Measurements from ENCODE around the gene KRTAP2-4.
A peak's percentile ranks its signal among the peaks of the same experiment; 100 is the strongest.

Gene KRTAP2-4

GRCh38 chr17:41029633-41030245, 35.9 kb downstream of the KRTAP2-4 start, which contains the start of gene KRTAP1-4:
Gene KRTAP1-4 (minus strand): TSS chr17:41030195. CDS start chr17:41030078, 117 bp downstream.
- DNase-seq: no peak

GRCh38 chr17:41026715-41027471, 38.8 kb downstream of the KRTAP2-4 start, which contains the start of gene KRTAP1-5:
Gene KRTAP1-5 (minus strand): TSS chr17:41027208. CDS start chr17:41027155, 53 bp downstream.
- peak; percentile 75 for DNase-seq

- DNase-seq: peak; percentile 65
Measured at GRCh38 chr17:41024697-41025096, 41.0 kb downstream of the KRTAP2-4 start.

- DNase-seq: no peak
Measured at GRCh38 chr17:41020336-41020735, 45.3 kb downstream of the KRTAP2-4 start.

- no peak for DNase-seq
Measured at GRCh38 chr17:41019415-41019814, 46.3 kb downstream of the KRTAP2-4 start.

- DNase-seq: no peak
Measured at GRCh38 chr17:41018541-41018940, 47.1 kb downstream of the KRTAP2-4 start.

GRCh38 chr17:41016578-41017215, 49.0 kb downstream of the KRTAP2-4 start:
- DNase-seq: no peak

GRCh38 chr17:41015454-41015853, 50.2 kb downstream of the KRTAP2-4 start:
- peak; percentile 32 for DNase-seq
